DND-41 (cell line): Measurements from ENCODE around the gene IQSEC1.

ENCODE experiments used
- ATAC-seq: fragments of 200-7000 bp; cut with Tn5 transposase; 3 replicates; pipeline ENCODE4 v1.9.1; 2021; ENCODE audit warnings: low read depth; ENCODE audit not compliant: insufficient read depth
- DNase-seq: peaks from one replicate; pipeline ENCODE4 v3.0.0-alpha.2; 2020
- H2AFZ ChIP-seq: 2 replicates; pipeline ENCODE4 v1.6.0; 2012; ENCODE audit warnings: low read depth, low read length
- H3K27ac ChIP-seq: 2 replicates; pipeline ENCODE4 v1.5.1; 2012; ENCODE audit warnings: low read length, inconsistent platforms
- H3K27me3 ChIP-seq: fragments of 200-600 bp; sonication (generic); 2 replicates; pipeline ENCODE4 v1.6.0; 2012; ENCODE audit warnings: low read length, mild to moderate bottlenecking, inconsistent platforms; ENCODE audit not compliant: insufficient read depth, poor library complexity
- H3K36me3 ChIP-seq: 2 replicates; pipeline ENCODE4 v1.5.1; 2012; ENCODE audit warnings: low read length, inconsistent platforms; ENCODE audit not compliant: insufficient read depth
- H3K4me1 ChIP-seq: 2 replicates; pipeline ENCODE4 v1.5.1; 2012; ENCODE audit warnings: mild to moderate bottlenecking, low read length; ENCODE audit not compliant: insufficient read depth
- H3K4me2 ChIP-seq: 2 replicates; pipeline ENCODE4 v1.6.0; 2012; ENCODE audit warnings: mild to moderate bottlenecking, moderate library complexity, low read length, inconsistent platforms; ENCODE audit not compliant: insufficient read depth
- H3K4me3 ChIP-seq, 2 experiments: fragments of 200-600 bp in 1 of 2; shearing (Covaris generic) in 1 of 2; 2 replicates each; pipeline ENCODE4 v1.5.1; 2012 to 2016; ENCODE audit warnings: inconsistent platforms in 2 of 2, low read length in 2 of 2, mild to moderate bottlenecking in 2 of 2, low read depth in 1 of 2, moderate library complexity in 1 of 2
- H3K79me2 ChIP-seq: 2 replicates; pipeline ENCODE4 v1.6.0; 2012; ENCODE audit warnings: low read length, inconsistent platforms; ENCODE audit not compliant: insufficient read depth
- H3K9ac ChIP-seq: 2 replicates; pipeline ENCODE4 v1.6.0; 2012; ENCODE audit warnings: low read depth, mild to moderate bottlenecking, inconsistent platforms, low read length, moderate library complexity
- H3K9me3 ChIP-seq: 2 replicates; pipeline ENCODE4 v1.5.1; 2012; ENCODE audit warnings: low read length, moderate library complexity, mild to moderate bottlenecking, inconsistent platforms; ENCODE audit not compliant: insufficient read depth, severe bottlenecking
- H4K20me1 ChIP-seq: 2 replicates; pipeline ENCODE4 v1.6.0; 2012; ENCODE audit warnings: low read length; ENCODE audit not compliant: insufficient read depth
- CTCF ChIP-seq: IDR thresholded peaks from 2 replicates; pipeline ENCODE4 v1.5.1; 2012; ENCODE audit warnings: borderline replicate concordance, low read length, moderate library complexity, mild to moderate bottlenecking; ENCODE audit not compliant: poor library complexity, severe bottlenecking; ENCODE audit errors: extremely low read depth
- EZH2 ChIP-seq: IDR thresholded peaks from 3 replicates; pipeline ENCODE4 v1.6.1; 2012; ENCODE audit warnings: borderline replicate concordance, low read depth, mild to moderate bottlenecking, moderate library complexity, low read length, inconsistent platforms; ENCODE audit not compliant: severe bottlenecking

Gene IQSEC1

GRCh38 chr3:13031621-13032020 is 41.6 kb downstream of the IQSEC1 start:
- H2AFZ ChIP-seq = no peak overlapping the region
- no peaks in the 10 kb centered on the region for H3K4me1 ChIP-seq
- H3K9me3 ChIP-seq = no peaks in the 10 kb centered on the region
- DNase-seq = no peak
- TF ChIP-seq CTCF (no peak), EZH2 (no peak)
- no peaks in the 10 kb centered on the region for H3K36me3 ChIP-seq
- H3K4me2 ChIP-seq = no peak overlapping the region
- H4K20me1 ChIP-seq = no peaks in the 10 kb centered on the region
- no peaks in the 10 kb centered on the region for H3K79me2 ChIP-seq
- ATAC-seq = no peak
- no peaks in the 10 kb centered on the region for H3K27me3 ChIP-seq
- no peak overlapping the region for H3K27ac ChIP-seq
- no peak overlapping the region for H3K4me3 ChIP-seq
- no peak overlapping the region for H3K9ac ChIP-seq

DNA sequence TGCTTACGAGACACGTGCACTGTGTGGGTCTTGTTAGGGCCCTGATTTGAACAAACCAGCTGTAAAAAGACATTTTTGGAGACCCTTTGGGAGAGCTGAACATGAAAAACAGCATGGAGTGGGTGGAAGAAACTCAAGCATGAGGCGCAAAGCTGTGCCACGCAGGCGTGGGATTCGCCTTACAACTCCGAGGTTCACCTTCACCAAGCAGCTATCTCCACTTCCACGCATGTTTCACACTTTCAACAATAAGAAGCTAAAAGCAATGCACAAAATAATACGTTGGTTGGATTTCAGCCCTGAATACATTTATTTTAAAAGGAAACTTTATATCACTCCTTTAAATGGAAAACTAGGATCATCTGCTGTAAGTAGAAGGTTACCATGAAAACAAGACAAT is 42.5 kb downstream of the IQSEC1 start:
- Histone ChIP-seq H3K27me3 (no peaks in the 10 kb centered on the region), H3K36me3 (no peaks in the 10 kb centered on the region), H4K20me1 (no peaks in the 10 kb centered on the region), H3K9ac (no peak overlapping the region), H3K4me1 (no peaks in the 10 kb centered on the region), H3K9me3 (no peaks in the 10 kb centered on the region), H3K4me3 (no peak overlapping the region), H2AFZ (no peak overlapping the region), H3K4me2 (no peak overlapping the region), H3K79me2 (no peaks in the 10 kb centered on the region), H3K27ac (no peak overlapping the region)
- no peak for DNase-seq
- TF ChIP-seq CTCF (no peak), EZH2 (no peak)
- ATAC-seq = no peak

DNA sequence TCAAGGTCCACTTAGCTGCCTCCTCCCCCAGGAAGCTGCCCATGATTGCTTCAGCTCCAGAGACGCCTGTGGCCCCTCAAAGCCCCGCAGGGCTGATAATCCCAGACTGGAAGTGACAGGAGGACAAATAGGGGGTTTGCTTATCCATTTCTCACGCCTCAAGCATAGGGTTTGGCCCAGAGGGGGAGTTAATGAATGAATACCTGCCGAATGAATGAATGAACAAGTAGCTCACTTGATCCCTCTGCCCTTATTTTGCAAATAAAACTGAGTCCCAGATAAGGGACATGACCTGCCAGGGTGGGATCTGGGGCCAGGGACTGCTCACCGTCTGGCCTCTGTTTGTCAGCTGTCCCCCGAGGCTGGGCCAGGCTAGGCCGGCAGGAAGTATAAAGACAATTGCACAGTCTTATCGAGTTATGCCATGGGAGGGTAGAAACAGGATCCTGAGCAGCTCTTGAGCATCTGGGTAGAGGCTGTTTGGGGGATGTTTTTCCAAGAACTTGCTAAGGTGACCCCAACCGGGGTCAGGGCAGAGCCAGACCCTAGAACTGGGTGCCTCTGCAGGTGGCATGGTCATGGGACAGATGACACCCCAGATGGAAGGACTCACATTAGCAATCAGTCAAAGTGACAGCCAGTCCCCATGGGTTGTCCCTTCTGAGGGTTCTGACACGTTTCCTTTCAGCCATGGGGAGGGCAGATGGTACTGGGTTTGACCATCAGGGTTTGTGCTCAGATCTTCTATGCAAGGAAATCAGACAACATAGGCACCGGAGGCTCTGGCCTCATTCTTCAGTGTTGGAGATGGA is 45.0 kb downstream of the IQSEC1 start:
- no peak overlapping the region for H3K27ac ChIP-seq
- H2AFZ ChIP-seq = no peak overlapping the region
- no peak overlapping the region for H3K9ac ChIP-seq
- no peak overlapping the region for H3K4me3 ChIP-seq
- ATAC-seq (no peak), DNase-seq (no peak)
- no peaks in the 10 kb centered on the region for H3K27me3 ChIP-seq
- no peak overlapping the region for H3K4me2 ChIP-seq
- no peaks in the 10 kb centered on the region for H3K36me3 ChIP-seq
- no peak for TF ChIP-seq CTCF
- TF ChIP-seq EZH2 = no peak
- H3K4me1 ChIP-seq = no peaks in the 10 kb centered on the region
- H3K79me2 ChIP-seq = no peaks in the 10 kb centered on the region
- no peaks in the 10 kb centered on the region for H4K20me1 ChIP-seq
- H3K9me3 ChIP-seq = no peaks in the 10 kb centered on the region
